DND-41 (cell line): ENCODE results near the gene ARHGAP6.

Experiments used
- CTCF ChIP-seq: IDR thresholded peaks from 2 replicates; pipeline ENCODE4 v1.5.1; 2012; ENCODE audit warnings: borderline replicate concordance, low read length, moderate library complexity, mild to moderate bottlenecking; ENCODE audit not compliant: poor library complexity, severe bottlenecking; ENCODE audit errors: extremely low read depth
- EZH2 ChIP-seq: IDR thresholded peaks from 3 replicates; pipeline ENCODE4 v1.6.1; 2012; ENCODE audit warnings: borderline replicate concordance, low read depth, mild to moderate bottlenecking, moderate library complexity, low read length, inconsistent platforms; ENCODE audit not compliant: severe bottlenecking

GRCh38 chrX:11159149-11159548 lies 506.6 kb downstream of the ARHGAP6 start:
- TF ChIP-seq CTCF = no peak
- TF ChIP-seq EZH2 = no peak
